Measurements from ENCODE around the gene TRAPPC12. TPM values are rescaled to one million over a fixed set of nuclear protein-coding genes. Genes with fewer than 3 reads are reported as not detected.

TRAPPC12 gene
- total RNA-seq, 4 donors from 2014 or later: 52.2 to 90.7 (median 77.6) TPM

GRCh38 chr2:3344897-3345296 lies 34.6 kb upstream of the TRAPPC12 start:
- TF ChIP-seq POLR2AphosphoS5 (IDR thresholded peaks at IDR 0.05) (no peak), CTCF (IDR thresholded peaks at IDR 0.05) (no peak), POLR2A (IDR thresholded peaks at IDR 0.05) (no peak), EP300 (IDR thresholded peaks at IDR 0.05) (no peak)
- no peak overlapping the region for H3K4me3 ChIP-seq
- H3K36me3 ChIP-seq: peaks cover 0 to 24% of the 10 kb centered on the region in 2 donors
- H3K27me3 ChIP-seq: no peaks in the 10 kb centered on the region
- WGBS, 2 donors (ENCODE audit: low coverage in 1 of 2): 71 to 90% methylated on average over 4 of the region's 6 CpGs
- H3K9me3 ChIP-seq: no peaks in the 10 kb centered on the region
- H3K27ac ChIP-seq: no peak overlapping the region
- ATAC-seq: no peak
- H3K4me1 ChIP-seq: no peaks in the 10 kb centered on the region

GRCh38 chr2:3345621-3346020 lies 33.9 kb upstream of the TRAPPC12 start:
- Histone ChIP-seq H3K36me3 (peaks cover 0 to 24% of the 10 kb centered on the region in 2 donors), H3K27ac (no peak overlapping the region), H3K4me1 (no peaks in the 10 kb centered on the region), H3K4me3 (no peak overlapping the region), H3K9me3 (no peaks in the 10 kb centered on the region), H3K27me3 (no peaks in the 10 kb centered on the region)
- TF ChIP-seq POLR2A (IDR thresholded peaks at IDR 0.05): no peak
- TF ChIP-seq EP300 (IDR thresholded peaks at IDR 0.05): no peak
- no peak for TF ChIP-seq CTCF (IDR thresholded peaks at IDR 0.05)
- no peak for TF ChIP-seq POLR2AphosphoS5 (IDR thresholded peaks at IDR 0.05)
- WGBS, 2 donors (ENCODE audit: low coverage in 1 of 2): 84 to 98% methylated on average over 5 to 7 of the region's 7 CpGs
- ATAC-seq: no peak

- H3K4me1 ChIP-seq: no peaks in the 10 kb centered on the region
- TF ChIP-seq EP300 (IDR thresholded peaks at IDR 0.05): no peak
- TF ChIP-seq POLR2A (IDR thresholded peaks at IDR 0.05): no peak
- no peak for TF ChIP-seq CTCF (IDR thresholded peaks at IDR 0.05)
- TF ChIP-seq POLR2AphosphoS5 (IDR thresholded peaks at IDR 0.05): no peak
- H3K36me3 ChIP-seq: peaks cover 0 to 46% of the 10 kb centered on the region in 2 donors
- WGBS, 2 donors (ENCODE audit: low coverage in 1 of 2): 61 to 92% methylated on average over 2 to 8 of the region's 12 CpGs
- no peak overlapping the region for H3K27ac ChIP-seq
- H3K4me3 ChIP-seq: no peak overlapping the region
- no peaks in the 10 kb centered on the region for H3K27me3 ChIP-seq
- H3K9me3 ChIP-seq: no peaks in the 10 kb centered on the region
- no peak for ATAC-seq
These were observed 30.7 kb upstream of the TRAPPC12 start for GRCh38 chr2:3348767-3349166.

GRCh38 chr2:3349211-3349693 lies 30.2 kb upstream of the TRAPPC12 start:
- H3K4me3 ChIP-seq: no peak overlapping the region
- no peak overlapping the region for H3K27ac ChIP-seq
- no peaks in the 10 kb centered on the region for H3K9me3 ChIP-seq
- 44 to 56% methylated on average over 7 to 9 of the region's 13 CpGs for WGBS, 2 donors (ENCODE audit: low coverage in 1 of 2)
- no peak for ATAC-seq
- peaks cover 0 to 50% of the 10 kb centered on the region in 2 donors for H3K36me3 ChIP-seq
- TF ChIP-seq CTCF (IDR thresholded peaks at IDR 0.05) (no peak), POLR2A (IDR thresholded peaks at IDR 0.05) (no peak), POLR2AphosphoS5 (IDR thresholded peaks at IDR 0.05) (no peak), EP300 (IDR thresholded peaks at IDR 0.05) (no peak)
- no peaks in the 10 kb centered on the region for H3K27me3 ChIP-seq
- H3K4me1 ChIP-seq: no peaks in the 10 kb centered on the region

- Histone ChIP-seq H3K9me3 (no peaks in the 10 kb centered on the region), H3K4me1 (no peaks in the 10 kb centered on the region), H3K27ac (no peak overlapping the region), H3K27me3 (no peaks in the 10 kb centered on the region), H3K4me3 (no peak overlapping the region), H3K36me3 (peaks cover 0 to 29% of the 10 kb centered on the region in 2 donors)
- no peak for TF ChIP-seq EP300 (IDR thresholded peaks at IDR 0.05)
- no peak for TF ChIP-seq POLR2AphosphoS5 (IDR thresholded peaks at IDR 0.05)
- no peak for TF ChIP-seq POLR2A (IDR thresholded peaks at IDR 0.05)
- TF ChIP-seq CTCF (IDR thresholded peaks at IDR 0.05): no peak
- no peak for ATAC-seq
- WGBS, 2 donors (ENCODE audit: low coverage in 1 of 2): 79% methylated on average over 2 of the region's 3 CpGs; no CpG with 5 or more reads in 1 of the 2 donors
These were observed 24.5 kb upstream of the TRAPPC12 start for GRCh38 chr2:3354986-3355385.

Measured in gastroesophageal sphincter (tissue), 4 donors.